A673 (cell line): ENCODE data around the gene KIAA1549. TPM values are rescaled to one million over a fixed set of nuclear protein-coding genes. Genes with fewer than 3 reads are reported as not detected.

ENCODE experiments used
- BruUV-seq: library from RNA; stranded (reverse); fragments of 400-500 nt; replicated peaks from 2 replicates; lab custom pipeline; 2021; lab: Mats Ljungman, UMichigan
- CTCF ChIA-PET: fragments of 300-600 bp; sonication (Branson Sonifier 250); formaldehyde crosslinking; loops from one replicate; lab custom pipeline; 2022; ENCODE audit warnings: antibody characterized with exemption; lab: Charles Lee
- POLR2A ChIA-PET: fragments of 300-600 bp; sonication (Branson Sonifier 250); formaldehyde crosslinking; loops from one replicate; lab custom pipeline; 2022; ENCODE audit warnings: antibody characterized with exemption; ENCODE audit not compliant: low non-redundant PET; lab: Charles Lee
- DNase-seq: peaks from one replicate; pipeline ENCODE4 v3.0.0-alpha.2; 2015; ENCODE audit warnings: low spot score
- H3K27ac ChIP-seq: fragments of 200-600 bp; sonication (generic); 2 replicates; pipeline ENCODE4 v1.5.1; 2016; ENCODE audit warnings: mixed run types, low read depth, mild to moderate bottlenecking, mixed read lengths, antibody characterized with exemption, low read length; ENCODE audit not compliant: poor library complexity, severe bottlenecking
- H3K27me3 ChIP-seq: fragments of 200-600 bp; sonication (generic); replicated peaks from 2 replicates; pipeline ENCODE4 v1.6.1; 2017; ENCODE audit warnings: mixed run types, low read depth, mild to moderate bottlenecking, mixed read lengths, antibody characterized with exemption, low read length; ENCODE audit not compliant: insufficient read depth, poor library complexity
- H3K36me3 ChIP-seq: fragments of 200-600 bp; sonication (generic); 2 replicates; pipeline ENCODE4 v1.6.1; 2016; ENCODE audit warnings: mixed run types, mild to moderate bottlenecking, mixed read lengths, antibody characterized with exemption, low read length; ENCODE audit not compliant: insufficient read depth, poor library complexity, severe bottlenecking
- H3K4me1 ChIP-seq: fragments of 200-600 bp; sonication (generic); 2 replicates; pipeline ENCODE4 v1.6.1; 2017; ENCODE audit warnings: mixed run types, mild to moderate bottlenecking, mixed read lengths, antibody characterized with exemption, low read length; ENCODE audit not compliant: insufficient read depth, poor library complexity, severe bottlenecking
- H3K4me3 ChIP-seq: fragments of 200-600 bp; sonication (generic); 2 replicates; pipeline ENCODE4 v1.5.1; 2016; ENCODE audit warnings: low read depth, mixed run types, mild to moderate bottlenecking, mixed read lengths, low read length; ENCODE audit not compliant: poor library complexity, severe bottlenecking
- H3K9me3 ChIP-seq: fragments of 200-600 bp; sonication (generic); 2 replicates; pipeline ENCODE4 v1.6.1; 2016; ENCODE audit warnings: mixed run types, low read depth, mild to moderate bottlenecking, mixed read lengths, antibody characterized with exemption, low read length; ENCODE audit not compliant: poor library complexity, severe bottlenecking
- EZH2 ChIP-seq: fragments of 200-600 bp; sonication (generic); IDR thresholded peaks from 2 replicates; pipeline ENCODE4 v1.6.1; 2017; ENCODE audit warnings: borderline replicate concordance, low read depth, mild to moderate bottlenecking, mixed read lengths, antibody characterized with exemption, low read length; ENCODE audit not compliant: poor library complexity, severe bottlenecking
- intact Hi-C: fragments of 100-400 bp; cut with micrococcal nuclease; formaldehyde crosslinking; loops from one replicate; pipeline ENCODE4 v1.10.0; 2022; ENCODE audit not compliant: unreplicated experiment
- total RNA-seq: library from RNA; stranded (reverse); gene quantifications from 2 replicates; pipeline ENCODE4 v1.2.3, GENCODE V29; 2021
- TF ChIP-seq, protein P1 (sequence below): fragments of 300-800, 200-600 bp; sonication (generic); conservative IDR thresholded peaks from 2 replicates; pipeline ENCODE4 v1.5.1; 2017; ENCODE audit warnings: low read depth, mild to moderate bottlenecking, antibody characterized with exemption, low read length, moderate library complexity, mixed read lengths

KIAA1549 gene
- total RNA-seq, 1 experiment from 2014 or later: 2.5 TPM

GRCh38 chr7:138843632-138844580 lies 137.3 kb downstream of the KIAA1549 start:
- no peak overlapping the region for H3K27ac ChIP-seq
- H3K36me3 ChIP-seq: no peaks in the 10 kb centered on the region
- no TSS peak for BruUV-seq
- no peaks in the 10 kb centered on the region for H3K4me1 ChIP-seq
- no peaks in the 10 kb centered on the region for H3K9me3 ChIP-seq
- intact Hi-C loops: no loop called here
- ChIA-PET POLR2A (no interaction called here), CTCF (no interaction called here)
- H3K4me3 ChIP-seq: no peak overlapping the region
- H3K27me3 ChIP-seq: no peaks in the 10 kb centered on the region
- no peak for DNase-seq
- TF ChIP-seq, protein P1, sequence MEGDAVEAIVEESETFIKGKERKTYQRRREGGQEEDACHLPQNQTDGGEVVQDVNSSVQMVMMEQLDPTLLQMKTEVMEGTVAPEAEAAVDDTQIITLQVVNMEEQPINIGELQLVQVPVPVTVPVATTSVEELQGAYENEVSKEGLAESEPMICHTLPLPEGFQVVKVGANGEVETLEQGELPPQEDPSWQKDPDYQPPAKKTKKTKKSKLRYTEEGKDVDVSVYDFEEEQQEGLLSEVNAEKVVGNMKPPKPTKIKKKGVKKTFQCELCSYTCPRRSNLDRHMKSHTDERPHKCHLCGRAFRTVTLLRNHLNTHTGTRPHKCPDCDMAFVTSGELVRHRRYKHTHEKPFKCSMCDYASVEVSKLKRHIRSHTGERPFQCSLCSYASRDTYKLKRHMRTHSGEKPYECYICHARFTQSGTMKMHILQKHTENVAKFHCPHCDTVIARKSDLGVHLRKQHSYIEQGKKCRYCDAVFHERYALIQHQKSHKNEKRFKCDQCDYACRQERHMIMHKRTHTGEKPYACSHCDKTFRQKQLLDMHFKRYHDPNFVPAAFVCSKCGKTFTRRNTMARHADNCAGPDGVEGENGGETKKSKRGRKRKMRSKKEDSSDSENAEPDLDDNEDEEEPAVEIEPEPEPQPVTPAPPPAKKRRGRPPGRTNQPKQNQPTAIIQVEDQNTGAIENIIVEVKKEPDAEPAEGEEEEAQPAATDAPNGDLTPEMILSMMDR: no peak
- TF ChIP-seq EZH2: no peak

GRCh38 chr7:138842111-138842510 lies 139.1 kb downstream of the KIAA1549 start:
- DNase-seq: no peak
- no peaks in the 10 kb centered on the region for H3K36me3 ChIP-seq
- POLR2A ChIA-PET: no interaction called here
- no TSS peak for BruUV-seq
- TF ChIP-seq, protein P1: no peak
- no peak for TF ChIP-seq EZH2
- no peaks in the 10 kb centered on the region for H3K27me3 ChIP-seq
- no peak overlapping the region for H3K27ac ChIP-seq
- H3K4me1 ChIP-seq: peaks cover 7% of the 10 kb centered on the region
- H3K9me3 ChIP-seq: no peaks in the 10 kb centered on the region
- no peak overlapping the region for H3K4me3 ChIP-seq
- intact Hi-C loops: no loop called here
- CTCF ChIA-PET: no interaction called here

DNA sequence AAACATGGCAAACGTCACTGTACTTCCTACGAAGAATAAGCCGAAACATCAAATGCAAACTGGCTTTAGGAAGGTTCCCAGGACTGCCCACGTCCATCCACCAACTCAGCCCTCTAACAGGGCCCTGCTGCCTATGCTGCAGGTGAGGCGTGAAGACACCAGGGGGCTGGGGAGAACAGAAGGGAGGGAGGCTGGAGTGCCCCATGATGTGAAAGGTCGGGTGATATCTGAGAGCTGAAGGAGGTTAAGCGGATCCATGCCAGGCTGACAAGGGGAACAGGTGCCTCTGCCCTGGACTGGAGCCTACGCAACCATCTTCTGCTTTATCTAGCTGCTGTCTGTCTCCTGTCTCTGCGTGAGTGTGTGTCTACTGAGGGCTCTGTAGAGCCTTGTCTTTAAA lies 143.0 kb downstream of the KIAA1549 start:
- ChIA-PET POLR2A (no interaction called here), CTCF (no interaction called here)
- H3K27ac ChIP-seq: no peak overlapping the region
- TF ChIP-seq, protein P1: no peak
- no peak for TF ChIP-seq EZH2
- DNase-seq: no peak
- H3K36me3 ChIP-seq: no peaks in the 10 kb centered on the region
- no TSS peak for BruUV-seq
- peaks cover 7% of the 10 kb centered on the region for H3K4me1 ChIP-seq
- H3K4me3 ChIP-seq: no peak overlapping the region
- H3K27me3 ChIP-seq: no peaks in the 10 kb centered on the region
- intact Hi-C loops: no loop called here
- no peaks in the 10 kb centered on the region for H3K9me3 ChIP-seq
